H1 (cell line): ENCODE measurements around the gene NBEA. TPM values are rescaled to one million over a fixed set of nuclear protein-coding genes. Genes with fewer than 3 reads are reported as not detected.

Experiments
- CTCF ChIA-PET: fragments of 300-600 bp; sonication (Branson Sonifier 250); formaldehyde crosslinking; loops from one replicate; lab custom pipeline; 2021; ENCODE audit not compliant: partially characterized antibody; lab: Charles Lee
- POLR2A ChIA-PET: fragments of 300-600 bp; sonication (Branson Sonifier 250); formaldehyde crosslinking; loops from one replicate; lab custom pipeline; 2021; ENCODE audit warnings: inconsistent platforms; ENCODE audit not compliant: partially characterized antibody; lab: Charles Lee
- DNase-seq, 2 experiments: peaks; one replicate each; pipeline versions ENCODE4 v3.0.0 to v3.0.0-alpha.2; 2010 to 2022; ENCODE audit warnings: low spot score in 2 of 2, low read depth in 1 of 2, mixed read lengths in 1 of 2
- FAIRE-seq: peaks from 2 replicates; lab custom pipeline; 2011; peaks lifted over from hg19 to GRCh38; lab: Jason Lieb, UNC
- H2AFZ ChIP-seq: 2 replicates; pipeline ENCODE4 v1.8.1; 2012; ENCODE audit warnings: low read length, inconsistent platforms
- H2AK5ac ChIP-seq: 2 replicates; pipeline ENCODE4 v1.6.1; 2013; ENCODE audit warnings: low read depth, low read length
- H2BK120ac ChIP-seq: replicated peaks from 2 replicates; pipeline ENCODE3; 2013; ENCODE audit warnings: low read depth, low read length, inconsistent platforms
- H2BK12ac ChIP-seq: 2 replicates; pipeline ENCODE4 v1.6.1; 2013; ENCODE audit warnings: low read depth, low read length
- H2BK15ac ChIP-seq: 2 replicates; pipeline ENCODE4 v1.6.1; 2013; ENCODE audit warnings: low read length
- H2BK20ac ChIP-seq: 2 replicates; pipeline ENCODE4 v1.6.1; 2013; ENCODE audit warnings: low read length
- H2BK5ac ChIP-seq: 2 replicates; pipeline ENCODE4 v1.6.1; 2013; ENCODE audit warnings: low read depth, low read length
- H3K14ac ChIP-seq: 2 replicates; pipeline ENCODE4 v1.6.1; 2013; ENCODE audit warnings: inconsistent platforms; ENCODE audit not compliant: insufficient read length
- H3K18ac ChIP-seq: 2 replicates; pipeline ENCODE4 v1.6.1; 2013; ENCODE audit warnings: low read length; ENCODE audit errors: extremely low read depth
- H3K23ac ChIP-seq: 2 replicates; pipeline ENCODE4 v1.6.1; 2013; ENCODE audit warnings: inconsistent platforms; ENCODE audit not compliant: insufficient read length
- H3K23me2 ChIP-seq: 2 replicates; pipeline ENCODE4 v1.6.1; 2013; ENCODE audit warnings: low read depth, low read length
- H3K27ac ChIP-seq: 2 replicates; pipeline ENCODE4 v1.6.1; 2011; ENCODE audit warnings: low read depth, low read length, inconsistent platforms
- H3K27me3 ChIP-seq, 4 experiments: replicated peaks in 1 of 4; 1 replicate in 1 of 4; 2 replicates in 3 of 4; pipeline versions ENCODE4 v1.6.1 to v1.8.1; 2011 to 2013; ENCODE audit warnings: low read length in 3 of 4, mild to moderate bottlenecking in 3 of 4, inconsistent platforms in 2 of 4, mixed read lengths in 2 of 4, moderate library complexity in 1 of 4; ENCODE audit not compliant: control insufficient read depth in 3 of 4, insufficient read depth in 3 of 4; ENCODE audit errors: extremely low read depth in 1 of 4
- H3K36me3 ChIP-seq, 4 experiments: 2 replicates each; pipeline versions ENCODE4 v1.6.1 to v1.8.1; 2011 to 2013; ENCODE audit warnings: mild to moderate bottlenecking in 4 of 4, low read length in 3 of 4, moderate library complexity in 2 of 4, control low read depth in 1 of 4, inconsistent platforms in 1 of 4; ENCODE audit not compliant: insufficient read depth in 4 of 4, control insufficient read depth in 2 of 4
- H3K4ac ChIP-seq: replicated peaks from 2 replicates; pipeline ENCODE3; 2013; ENCODE audit warnings: low read length, low read depth, mixed read lengths, inconsistent platforms; ENCODE audit not compliant: insufficient read length
- H3K4me1 ChIP-seq, 4 experiments: replicated peaks in 1 of 4; 1 replicate in 1 of 4; 2 replicates in 3 of 4; pipeline versions ENCODE4 v1.6.1 to v1.8.1; 2011 to 2013; ENCODE audit warnings: low read length in 3 of 4, inconsistent platforms in 2 of 4, mixed read lengths in 1 of 4; ENCODE audit not compliant: insufficient read depth in 4 of 4, control insufficient read depth in 3 of 4
- H3K4me2 ChIP-seq, 2 experiments: 2 replicates each; pipeline versions ENCODE4 v1.6.1 to v1.8.1; 2011 to 2013; ENCODE audit warnings: low read depth in 2 of 2, low read length in 2 of 2, control low read depth in 1 of 2, inconsistent platforms in 1 of 2, mild to moderate bottlenecking in 1 of 2; ENCODE audit not compliant: insufficient read depth in 1 of 2
- H3K4me3 ChIP-seq, 4 experiments: fragments of 200-600, 300-600 bp in 1 of 4; sonication (generic), shearing (Covaris generic), sonication (Bioruptor Twin) in 1 of 4; 2 replicates each; pipeline versions ENCODE4 v1.5.1 to v1.8.1; 2011 to 2016; ENCODE audit warnings: low read length in 4 of 4, low read depth in 3 of 4, control low read depth in 2 of 4, inconsistent platforms in 2 of 4, mild to moderate bottlenecking in 2 of 4, mixed read lengths in 1 of 4, moderate library complexity in 1 of 4; ENCODE audit not compliant: insufficient read depth in 2 of 4; ENCODE audit errors: extremely low read depth in 1 of 4
- H3K56ac ChIP-seq: replicated peaks from 2 replicates; pipeline ENCODE3; 2013; ENCODE audit warnings: low read depth, mild to moderate bottlenecking, mixed read lengths, low read length, inconsistent platforms; ENCODE audit not compliant: insufficient read length
- H3K79me1 ChIP-seq: 2 replicates; pipeline ENCODE4 v1.6.1; 2013; ENCODE audit warnings: low read depth, low read length, control low read depth
- H3K79me2 ChIP-seq, 2 experiments: 2 replicates each; pipeline versions ENCODE4 v1.6.1 to v1.8.1; 2012 to 2013; ENCODE audit warnings: low read length in 2 of 2, mild to moderate bottlenecking in 2 of 2, inconsistent platforms in 1 of 2; ENCODE audit not compliant: insufficient read depth in 2 of 2, control insufficient read depth in 1 of 2
- H3K9ac ChIP-seq, 4 experiments: replicated peaks in 1 of 4; 1 replicate in 1 of 4; 2 replicates in 3 of 4; pipeline versions ENCODE4 v1.6.1 to v1.8.1; 2011 to 2013; ENCODE audit warnings: low read depth in 3 of 4, low read length in 3 of 4, control low read depth in 2 of 4, mild to moderate bottlenecking in 2 of 4, moderate library complexity in 2 of 4, inconsistent platforms in 1 of 4; ENCODE audit errors: extremely low read depth in 1 of 4
- H3K9me3 ChIP-seq, 2 experiments: 2 replicates each; pipeline versions ENCODE4 v1.6.1 to v1.8.1; 2012 to 2013; ENCODE audit warnings: mild to moderate bottlenecking in 2 of 2, moderate library complexity in 2 of 2, control low read depth in 1 of 2, inconsistent platforms in 1 of 2, low read depth in 1 of 2, low read length in 1 of 2, mixed read lengths in 1 of 2; ENCODE audit not compliant: insufficient read depth in 2 of 2
- H4K20me1 ChIP-seq, 2 experiments: replicated peaks in 1 of 2; 2 replicates each; pipeline versions ENCODE3 to v1.8.1; 2011 to 2013; ENCODE audit warnings: inconsistent platforms in 2 of 2, low read length in 2 of 2, mild to moderate bottlenecking in 1 of 2; ENCODE audit not compliant: insufficient read depth in 2 of 2, control insufficient read depth in 1 of 2
- H4K5ac ChIP-seq: 2 replicates; pipeline ENCODE4 v1.6.1; 2013; ENCODE audit warnings: low read length, low read depth, mixed read lengths, inconsistent platforms; ENCODE audit not compliant: insufficient read length
- H4K8ac ChIP-seq: 2 replicates; pipeline ENCODE4 v1.8.0; 2013; ENCODE audit warnings: mild to moderate bottlenecking, moderate library complexity, low read length, inconsistent platforms; ENCODE audit not compliant: insufficient read depth; ENCODE audit errors: extremely low read depth
- H4K91ac ChIP-seq: replicated peaks from 2 replicates; pipeline ENCODE3; 2013; ENCODE audit warnings: low read length, mixed read lengths, inconsistent platforms; ENCODE audit not compliant: insufficient read length
- CHD2 ChIP-seq: IDR thresholded peaks from 2 replicates; pipeline ENCODE4 v1.6.1; 2012; ENCODE audit warnings: low read length, improper control_type of control experiment
- CREB1 ChIP-seq: IDR thresholded peaks from 2 replicates; pipeline ENCODE4 v1.6.1; 2012; ENCODE audit warnings: inconsistent platforms
- CTCF ChIP-seq, 3 experiments: IDR thresholded peaks; 1 replicate in 2 of 3; 2 replicates in 1 of 3; pipeline versions ENCODE4 v1.5.1 to v1.6.1; 2011; ENCODE audit warnings: low read length in 3 of 3, mild to moderate bottlenecking in 3 of 3, inconsistent platforms in 2 of 3, low read depth in 1 of 3, moderate library complexity in 1 of 3; ENCODE audit not compliant: insufficient read depth in 1 of 3; ENCODE audit errors: control extremely low read depth in 1 of 3
- EZH2 ChIP-seq: fragments of 200-600 bp; sonication (generic); IDR thresholded peaks from 2 replicates; pipeline ENCODE4 v1.7.1; 2012; ENCODE audit warnings: low read depth, mild to moderate bottlenecking, moderate library complexity, low read length, inconsistent platforms; ENCODE audit not compliant: severe bottlenecking
- FOSL1 ChIP-seq: IDR thresholded peaks from 2 replicates; pipeline ENCODE4 v1.6.1; 2011; ENCODE audit warnings: mild to moderate bottlenecking, low read depth, low read length, moderate library complexity; ENCODE audit not compliant: insufficient read depth
- JUND ChIP-seq: IDR thresholded peaks from 2 replicates; pipeline ENCODE4 v1.6.1; 2011; ENCODE audit warnings: mild to moderate bottlenecking, improper control_type of control experiment, low read length
- NANOG ChIP-seq: IDR thresholded peaks from 2 replicates; pipeline ENCODE4 v1.6.1; 2011; ENCODE audit warnings: low read length, low read depth, mild to moderate bottlenecking, inconsistent platforms; ENCODE audit not compliant: insufficient read depth, poor library complexity, severe bottlenecking
- PHF8 ChIP-seq: fragments of 200-600 bp; sonication (generic); conservative IDR thresholded peaks from 2 replicates; pipeline ENCODE4 v1.7.1; 2012; ENCODE audit warnings: low read depth, mild to moderate bottlenecking, inconsistent platforms, low read length, moderate library complexity
- SAP30 ChIP-seq: fragments of 300-600 bp; sonication (generic); IDR thresholded peaks from 2 replicates; pipeline ENCODE4 v1.7.1; 2012; ENCODE audit warnings: low read length, moderate library complexity, mild to moderate bottlenecking, inconsistent platforms; ENCODE audit not compliant: insufficient read depth, insufficient replicate concordance
- SIX5 ChIP-seq: IDR thresholded peaks from 2 replicates; pipeline ENCODE4 v1.6.1; 2011; ENCODE audit warnings: mild to moderate bottlenecking, low read depth, low read length
- SP1 ChIP-seq: IDR thresholded peaks from 2 replicates; pipeline ENCODE4 v1.6.1; 2011; ENCODE audit warnings: low read depth, low read length
- WGBS, 2 experiments: shearing (Covaris generic) in 1 of 2; methylation state at CpG; one replicate each; pipeline versions ENCODE4 v1.1.6 to v1.1.7; 2013 to 2015; ENCODE audit warnings: low lambda C conversion rate in 2 of 2, mixed read lengths in 2 of 2, inconsistent platforms in 1 of 2, low coverage in 1 of 2, missing lambda C conversion rate in 1 of 2; ENCODE audit not compliant: insufficient replicate concordance in 2 of 2, insufficient coverage in 1 of 2, insufficient read length in 1 of 2; ENCODE audit errors: extremely low coverage in 1 of 2, missing lambda C conversion rate in 1 of 2; 5-methylcytosine and 5-hydroxymethylcytosine counted together
- polyA plus RNA-seq, 7 experiments: library from polyadenylated mRNA; depleted of rRNA in 3 of 7; stranded (reverse) in 5 of 7; unstranded in 2 of 7; fragments of >200 nt in 5 of 7; fragments of 200-250 nt in 2 of 7; gene quantifications; 1 replicate in 5 of 7; 2 replicates in 1 of 7; 4 replicates in 1 of 7; pipeline versions ENCODE4 v1.2.1 to v1.2.3, GENCODE V29; 2011 to 2013; ENCODE audit warnings: missing spikeins in 2 of 7, mixed read lengths in 2 of 7
- total RNA-seq: library from RNA; stranded (reverse); fragmentation: NEBNext Ultra II Directional; extraction: Animal tissue kit (Norgen Biotek cat#: 25700); gene quantifications from 2 replicates; pipeline ENCODE4 v1.2.1, GENCODE V29; 2021

Gene NBEA
- total and polyA plus RNA-seq, 2 of the 8 experiments (the other 6 are each of a cell fraction or from before 2014, with no cell fraction given) = 14.2 to 21.5 TPM

GRCh38 chr13:34899888-34900287 is 42.2 kb upstream of the NBEA start:
- peaks cover 2 to 21% (median 17%) of the 10 kb centered on the region in 4 experiments for H3K4me1 ChIP-seq
- no peaks in the 10 kb centered on the region for H4K20me1 ChIP-seq
- no peak overlapping the region for H2BK15ac ChIP-seq
- H3K36me3 ChIP-seq = no peaks in the 10 kb centered on the region
- H3K79me1 ChIP-seq = no peaks in the 10 kb centered on the region
- peak overlapping the region; percentile 21; the same call in 1 of the 2 replicates for H3K27ac ChIP-seq
- 3% methylated on average over 6 of the region's 6 CpGs; no CpG with 5 or more reads in 1 of the 2 experiments for WGBS, 2 experiments
- H4K91ac ChIP-seq = no peak overlapping the region
- DNase-seq (no peak), FAIRE-seq (peak; percentile 65)
- peak overlapping the region in 1 of 4 experiments; percentile 34; a peak in 1 of 7 replicates for H3K9ac ChIP-seq
- no peak overlapping the region for H2AFZ ChIP-seq
- H3K18ac ChIP-seq = no peak overlapping the region
- H4K5ac ChIP-seq = no peak overlapping the region
- H3K27me3 ChIP-seq = no peaks in the 10 kb centered on the region; a peak in 1 of 7 replicates
- TF ChIP-seq FOSL1 = no peak
- TF ChIP-seq JUND = no peak
- no peak for TF ChIP-seq CREB1
- TF ChIP-seq CTCF (IDR thresholded peaks at IDR 0.05; ENCODE audit: control extremely low read depth in 1 of 3, insufficient read depth in 1 of 3, low read depth in 1 of 3, low read length in 3 of 3) = no peak
- TF ChIP-seq SIX5 = no peak
- no peak for TF ChIP-seq PHF8
- TF ChIP-seq CHD2 = no peak
- no peak for TF ChIP-seq NANOG
- TF ChIP-seq SP1 = no peak
- no peak for TF ChIP-seq EZH2
- no peak for TF ChIP-seq SAP30
- TF ChIP-seq, all 59 proteins: peak for 0
- no peak overlapping the region for H2BK12ac ChIP-seq
- H3K79me2 ChIP-seq = no peaks in the 10 kb centered on the region
- ChIA-PET CTCF (no interaction called here), POLR2A (interaction anchor here (0.6 to 4.3 kb wide), 5 partner anchors 10 to 82 kb away, joined by 3 to 34 read pairs (median 3); no protein-coding TSS in a partner anchor)
- H3K4me2 ChIP-seq = peak overlapping the region; percentile 25 to 58
- no peak overlapping the region for H2BK5ac ChIP-seq
- H4K8ac ChIP-seq = no peak overlapping the region
- no peak overlapping the region for H2AK5ac ChIP-seq
- H3K4me3 ChIP-seq = peak overlapping the region in 1 of 4 experiments; percentile 40; a peak in 1 of 8 replicates
- no peaks in the 10 kb centered on the region; the same call in 1 of the 2 replicates for H3K23me2 ChIP-seq
- H3K9me3 ChIP-seq = no peaks in the 10 kb centered on the region
- no peak overlapping the region for H3K56ac ChIP-seq
- no peak overlapping the region for H3K23ac ChIP-seq
- no peak overlapping the region for H3K14ac ChIP-seq
- H2BK120ac ChIP-seq = peak overlapping the region; percentile 96
- no peak overlapping the region for H3K4ac ChIP-seq
- no peak overlapping the region for H2BK20ac ChIP-seq
